SU-DHL-6 (cell line): ENCODE results near the gene NME8.

Experiments
- H2AFZ ChIP-seq: fragments of 200-600 bp; sonication (generic); 2 replicates; pipeline ENCODE4 v1.6.1; 2014; ENCODE audit warnings: low read depth, mild to moderate bottlenecking, moderate library complexity, mixed read lengths, antibody characterized with exemption, low read length; ENCODE audit not compliant: severe bottlenecking
- H3F3A ChIP-seq: fragments of 200-600 bp; shearing (Covaris generic); 2 replicates; pipeline ENCODE4 v1.6.0; 2016; ENCODE audit warnings: antibody characterized with exemption, mild to moderate bottlenecking; ENCODE audit not compliant: insufficient read depth
- H3K27ac ChIP-seq: fragments of 200-600 bp; sonication (generic); 2 replicates; pipeline ENCODE4 v1.5.1; 2016; ENCODE audit warnings: low read depth, mild to moderate bottlenecking, low read length, moderate library complexity, mixed read lengths
- H3K27me3 ChIP-seq: fragments of 200-600 bp; sonication (generic), shearing (Covaris generic); 2 replicates; pipeline ENCODE4 v1.6.0; 2014; ENCODE audit warnings: mild to moderate bottlenecking, low read length
- H3K36me3 ChIP-seq: fragments of 200-600 bp; sonication (generic); 2 replicates; pipeline ENCODE4 v1.6.1; 2014; ENCODE audit warnings: mild to moderate bottlenecking, low read length, mixed read lengths
- H3K4me2 ChIP-seq: fragments of 300-600, 200-600 bp; shearing (Covaris generic), sonication (generic); 2 replicates; pipeline ENCODE4 v1.6.0; 2014; ENCODE audit warnings: low read length, low read depth, mild to moderate bottlenecking; ENCODE audit not compliant: poor library complexity, severe bottlenecking
- H3K4me3 ChIP-seq: fragments of 200-600 bp; sonication (generic); 2 replicates; pipeline ENCODE4 v1.5.1; 2014; ENCODE audit warnings: antibody characterized with exemption, low read length, mild to moderate bottlenecking, mixed read lengths; ENCODE audit not compliant: insufficient read depth, poor library complexity, severe bottlenecking
- H3K79me2 ChIP-seq: fragments of 200-600 bp; sonication (generic); 2 replicates; pipeline ENCODE4 v1.6.1; 2014; ENCODE audit warnings: mild to moderate bottlenecking, low read length, moderate library complexity; ENCODE audit not compliant: insufficient read depth
- H3K9ac ChIP-seq: fragments of 200-600 bp; sonication (generic); 2 replicates; pipeline ENCODE4 v1.7.0; 2014; ENCODE audit warnings: mild to moderate bottlenecking, low read length
- H3K9me2 ChIP-seq: fragments of 200-600 bp; sonication (generic); replicated peaks from 2 replicates; pipeline ENCODE4 v1.6.1; 2014; ENCODE audit warnings: low read length; ENCODE audit not compliant: insufficient read depth
- H3K9me3 ChIP-seq: fragments of 200-600 bp; sonication (generic); 2 replicates; pipeline ENCODE4 v1.6.1; 2014; ENCODE audit warnings: low read length, mixed read lengths; ENCODE audit not compliant: insufficient read depth
- H4K20me1 ChIP-seq: fragments of 200-600 bp; sonication (generic); 2 replicates; pipeline ENCODE4 v1.6.1; 2014; ENCODE audit warnings: low read depth, mild to moderate bottlenecking, antibody characterized with exemption, low read length, moderate library complexity, mixed read lengths
- CTCF ChIP-seq: fragments of 200-600 bp; sonication (generic); IDR thresholded peaks from one replicate; pipeline ENCODE4 v1.5.1; 2017; ENCODE audit warnings: antibody characterized with exemption, mild to moderate bottlenecking, low read length, moderate library complexity; ENCODE audit not compliant: insufficient read depth, poor library complexity, severe bottlenecking
- EZH2phosphoT487 ChIP-seq: fragments of 200-600 bp; sonication (generic), shearing (Covaris generic); conservative IDR thresholded peaks from 2 replicates; pipeline ENCODE4 v1.6.1; 2018; ENCODE audit warnings: mild to moderate bottlenecking, antibody characterized with exemption, low read length, moderate library complexity, mixed read lengths

The NME8 gene

GRCh38 chr7:37833107-37833817 is 15.1 kb upstream of the NME8 start:
- Histone ChIP-seq H3K4me3 (peak overlapping the region; percentile 9), H3K36me3 (no peaks in the 10 kb centered on the region), H3K27me3 (no peaks in the 10 kb centered on the region), H4K20me1 (no peaks in the 10 kb centered on the region; the same call in 1 of the 2 replicates), H3K79me2 (no peaks in the 10 kb centered on the region), H3K9me3 (no peaks in the 10 kb centered on the region), H3F3A (no peaks in the 10 kb centered on the region), H2AFZ (peak overlapping the region; percentile 87), H3K9me2 (no peaks in the 10 kb centered on the region), H3K27ac (no peak overlapping the region), H3K9ac (no peak overlapping the region), H3K4me2 (peak overlapping the region; percentile 47)
- TF ChIP-seq EZH2phosphoT487: no peak
- TF ChIP-seq CTCF: peak; percentile 72

GRCh38 chr7:37833818-37834146 is 14.6 kb upstream of the NME8 start:
- Histone ChIP-seq H4K20me1 (no peaks in the 10 kb centered on the region; the same call in 1 of the 2 replicates), H3K79me2 (no peaks in the 10 kb centered on the region), H3K27ac (no peak overlapping the region), H3K4me2 (peak overlapping the region; percentile 47), H2AFZ (no peak overlapping the region), H3K9me3 (no peaks in the 10 kb centered on the region), H3K27me3 (no peaks in the 10 kb centered on the region), H3K9ac (no peak overlapping the region), H3K36me3 (no peaks in the 10 kb centered on the region), H3F3A (no peaks in the 10 kb centered on the region), H3K4me3 (no peak overlapping the region), H3K9me2 (no peaks in the 10 kb centered on the region)
- no peak for TF ChIP-seq CTCF
- no peak for TF ChIP-seq EZH2phosphoT487

GRCh38 chr7:37853468-37853867 is 5.1 kb downstream of the NME8 start:
- H3K4me2 ChIP-seq: no peak overlapping the region
- H3K9ac ChIP-seq: no peak overlapping the region
- no peaks in the 10 kb centered on the region for H4K20me1 ChIP-seq
- no peaks in the 10 kb centered on the region for H3K36me3 ChIP-seq
- no peaks in the 10 kb centered on the region for H3K79me2 ChIP-seq
- H3K9me3 ChIP-seq: no peaks in the 10 kb centered on the region
- 0 out of 2 replicates have a peak, but pooled peaks cover 3% of the 10 kb centered on the region for H3K27me3 ChIP-seq
- H3K27ac ChIP-seq: no peak overlapping the region
- no peak overlapping the region for H2AFZ ChIP-seq
- TF ChIP-seq CTCF: peak; percentile 30
- no peak for TF ChIP-seq EZH2phosphoT487
- H3F3A ChIP-seq: no peaks in the 10 kb centered on the region
- no peak overlapping the region for H3K4me3 ChIP-seq
- H3K9me2 ChIP-seq: no peaks in the 10 kb centered on the region
